PC-9 (cell line): ENCODE measurements around the gene NADK2. TPM values are rescaled to one million over a fixed set of nuclear protein-coding genes. Genes with fewer than 3 reads are reported as not detected.
A peak's percentile ranks its signal among the peaks of the same experiment; 100 is the strongest.

ENCODE experiments used
- BruUV-seq: library from RNA; stranded (reverse); fragments of 400-500 nt; replicated peaks from 2 replicates; lab custom pipeline; 2021; lab: Mats Ljungman, UMichigan
- CTCF ChIA-PET: fragments of 300-600 bp; sonication (Branson Sonifier 250); formaldehyde crosslinking; loops from one replicate; lab custom pipeline; 2022; ENCODE audit warnings: antibody characterized with exemption; lab: Charles Lee
- POLR2A ChIA-PET: fragments of 300-600 bp; sonication (Branson Sonifier 250); formaldehyde crosslinking; loops from one replicate; lab custom pipeline; 2022; ENCODE audit warnings: antibody characterized with exemption; ENCODE audit not compliant: unreplicated experiment; lab: Charles Lee
- DNase-seq, 2 experiments: peaks; one replicate each; pipeline versions ENCODE4 v3.0.0 to v3.0.0-alpha.2; 2015 to 2022; ENCODE audit warnings: mixed read lengths in 1 of 2
- H2AFZ ChIP-seq: fragments of 200-600 bp; sonication (generic); 2 replicates; pipeline ENCODE4 v1.8.1; 2017; ENCODE audit warnings: antibody characterized with exemption
- H3F3A ChIP-seq: fragments of 200-600 bp; sonication (generic); 2 replicates; pipeline ENCODE4 v1.8.1; 2017; ENCODE audit warnings: antibody characterized with exemption, mild to moderate bottlenecking, low read depth; ENCODE audit not compliant: insufficient read depth
- H3K27ac ChIP-seq: fragments of 200-600 bp; sonication (generic); 2 replicates; pipeline ENCODE4 v1.6.1; 2016; ENCODE audit warnings: mixed run types
- H3K27me3 ChIP-seq: fragments of 200-600 bp; sonication (generic); 2 replicates; pipeline ENCODE4 v1.6.1; 2016; ENCODE audit warnings: low read depth, mixed run types; ENCODE audit not compliant: insufficient read depth
- H3K36me3 ChIP-seq: fragments of 200-600 bp; sonication (generic); 2 replicates; pipeline ENCODE4 v1.6.1; 2016; ENCODE audit warnings: low read depth, mixed run types
- H3K4me1 ChIP-seq: fragments of 200-600 bp; sonication (generic); replicated peaks from 2 replicates; pipeline ENCODE4 v1.6.1; 2016; ENCODE audit warnings: mixed run types; ENCODE audit not compliant: insufficient read depth
- H3K4me2 ChIP-seq: fragments of 200-600 bp; sonication (generic); 2 replicates; pipeline ENCODE4 v1.6.1; 2017; ENCODE audit warnings: mixed run types
- H3K4me3 ChIP-seq: fragments of 200-600 bp; sonication (generic); 2 replicates; pipeline ENCODE4 v1.6.1; 2016; ENCODE audit warnings: mixed run types
- H3K79me2 ChIP-seq: fragments of 200-600 bp; sonication (generic); 2 replicates; pipeline ENCODE4 v1.6.1; 2017; ENCODE audit warnings: low read depth, mixed run types
- H3K9me2 ChIP-seq: fragments of 200-600 bp; sonication (generic); 2 replicates; pipeline ENCODE4 v1.8.1; 2017; ENCODE audit warnings: mild to moderate bottlenecking; ENCODE audit not compliant: insufficient read depth
- H3K9me3 ChIP-seq: fragments of 200-600 bp; sonication (generic); 2 replicates; pipeline ENCODE4 v1.8.1; 2016; ENCODE audit warnings: low read depth; ENCODE audit not compliant: insufficient read depth
- H4K20me1 ChIP-seq: fragments of 200-600 bp; sonication (generic); 2 replicates; pipeline ENCODE4 v1.8.1; 2017; ENCODE audit not compliant: insufficient read depth
- EZH2 ChIP-seq: fragments of 200-600 bp; sonication (generic); IDR thresholded peaks from 2 replicates; pipeline ENCODE4 v1.8.0; 2017; ENCODE audit warnings: antibody characterized with exemption, low read depth
- intact Hi-C: fragments of 100-400 bp; cut with micrococcal nuclease; formaldehyde crosslinking; loops from one replicate; pipeline ENCODE4 v1.10.0; 2022; ENCODE audit not compliant: unreplicated experiment
- total RNA-seq: library from RNA; stranded (reverse); gene quantifications from 2 replicates; pipeline ENCODE4 v1.2.3, GENCODE V29; 2021
- TF ChIP-seq, protein P1 (sequence below): fragments of 200-600 bp; sonication (generic); conservative IDR thresholded peaks from 2 replicates; pipeline ENCODE4 v1.6.1; 2017; ENCODE audit warnings: mixed run types, antibody characterized with exemption, mild to moderate bottlenecking, moderate library complexity

The NADK2 gene
- total RNA-seq, 1 experiment from 2014 or later, result 43.7 TPM

DNA sequence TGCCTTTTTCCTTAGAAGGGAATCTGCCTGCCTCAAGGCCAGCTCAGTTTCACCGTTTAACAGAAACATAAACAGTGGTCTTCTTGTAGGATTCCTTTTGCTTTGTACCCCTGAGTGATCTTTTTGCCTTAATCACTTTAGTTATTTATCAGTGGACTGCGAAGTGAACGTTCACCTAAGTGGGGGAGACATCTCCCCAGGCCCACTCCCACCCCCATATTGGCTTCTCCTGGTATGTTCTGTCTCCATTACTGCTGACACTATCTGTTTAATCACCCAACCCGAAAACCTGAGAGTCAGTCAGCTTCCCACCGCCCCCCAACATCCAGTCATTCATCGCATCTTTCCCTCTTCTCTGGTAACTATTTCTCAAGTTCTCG is 88.4 kb downstream of the NADK2 start:
- POLR2A ChIA-PET, result interaction anchor here (0.7 kb wide), 1 partner anchor 88 kb away, joined by 3 read pairs; the partner anchor contains the start of gene NADK2

DNA sequence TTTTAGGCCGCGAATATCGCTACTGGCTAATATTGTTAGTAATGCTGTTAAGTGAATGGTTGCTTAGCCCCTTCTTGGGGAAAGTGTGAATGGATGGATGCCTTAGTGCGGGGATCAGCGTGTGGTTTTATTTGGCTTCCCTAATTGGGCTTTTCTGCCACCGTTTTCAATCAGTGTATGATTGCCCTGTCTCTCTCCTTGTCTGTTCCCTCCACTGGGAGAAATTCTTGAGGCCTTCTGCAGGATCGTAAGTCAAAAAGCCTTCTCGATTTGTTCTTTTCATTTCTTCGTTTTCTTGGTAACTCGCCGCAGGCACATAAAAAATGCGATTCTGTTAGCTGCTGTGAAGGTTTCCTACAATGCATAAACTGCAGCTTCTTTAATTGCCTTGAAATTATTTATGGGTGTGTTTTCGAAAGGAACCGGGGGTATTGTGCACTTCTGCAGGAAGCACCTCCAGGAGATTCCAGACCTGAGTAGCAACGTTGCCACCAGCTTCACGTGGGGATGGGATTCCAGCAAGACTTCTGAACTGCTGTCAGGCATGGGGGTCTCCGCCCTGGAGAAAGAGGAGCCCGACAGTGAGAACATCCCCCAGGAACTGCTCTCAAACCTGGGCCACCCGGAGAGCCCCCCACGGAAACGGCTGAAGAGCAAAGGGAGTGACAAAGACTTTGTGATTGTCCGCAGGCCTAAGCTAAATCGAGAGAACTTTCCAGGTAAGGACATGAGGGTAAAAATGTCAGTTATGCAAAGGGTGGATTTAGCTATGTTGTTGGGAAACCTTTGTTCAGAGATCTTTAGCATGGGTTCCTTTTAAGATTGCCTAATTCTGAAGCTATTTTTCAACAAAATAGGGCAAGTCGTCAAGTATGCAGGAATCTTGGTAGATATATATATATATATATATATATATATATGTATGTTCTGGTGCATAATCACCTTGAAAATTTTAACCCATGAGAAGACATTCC is 89.1 kb downstream of the NADK2 start:
- ChIA-PET CTCF (interaction anchor here (0.6 to 2.0 kb wide), 4 partner anchors 73 to 112 kb away, joined by 3 to 16 read pairs (median 4); no protein-coding TSS in a partner anchor), POLR2A (interaction anchor here (0.6 to 0.7 kb wide), 3 partner anchors 33 to 89 kb away, joined by 3 to 13 read pairs (median 5); partner anchors contain the start of gene NADK2)
- Histone ChIP-seq H3K4me3 (peak overlapping the region; percentile 90), H3K36me3 (peaks cover 18% of the 10 kb centered on the region), H3K27ac (no peak overlapping the region), H3F3A (peaks cover 8% of the 10 kb centered on the region; the same call in 1 of the 2 replicates), H3K9me2 (no peaks in the 10 kb centered on the region), H3K79me2 (peaks cover 44% of the 10 kb centered on the region), H3K27me3 (no peaks in the 10 kb centered on the region), H4K20me1 (no peaks in the 10 kb centered on the region), H3K4me1 (peaks cover 17% of the 10 kb centered on the region), H2AFZ (peak overlapping the region; percentile 95), H3K9me3 (no peaks in the 10 kb centered on the region), H3K4me2 (peak overlapping the region; percentile 88)
- TF ChIP-seq, protein P1, sequence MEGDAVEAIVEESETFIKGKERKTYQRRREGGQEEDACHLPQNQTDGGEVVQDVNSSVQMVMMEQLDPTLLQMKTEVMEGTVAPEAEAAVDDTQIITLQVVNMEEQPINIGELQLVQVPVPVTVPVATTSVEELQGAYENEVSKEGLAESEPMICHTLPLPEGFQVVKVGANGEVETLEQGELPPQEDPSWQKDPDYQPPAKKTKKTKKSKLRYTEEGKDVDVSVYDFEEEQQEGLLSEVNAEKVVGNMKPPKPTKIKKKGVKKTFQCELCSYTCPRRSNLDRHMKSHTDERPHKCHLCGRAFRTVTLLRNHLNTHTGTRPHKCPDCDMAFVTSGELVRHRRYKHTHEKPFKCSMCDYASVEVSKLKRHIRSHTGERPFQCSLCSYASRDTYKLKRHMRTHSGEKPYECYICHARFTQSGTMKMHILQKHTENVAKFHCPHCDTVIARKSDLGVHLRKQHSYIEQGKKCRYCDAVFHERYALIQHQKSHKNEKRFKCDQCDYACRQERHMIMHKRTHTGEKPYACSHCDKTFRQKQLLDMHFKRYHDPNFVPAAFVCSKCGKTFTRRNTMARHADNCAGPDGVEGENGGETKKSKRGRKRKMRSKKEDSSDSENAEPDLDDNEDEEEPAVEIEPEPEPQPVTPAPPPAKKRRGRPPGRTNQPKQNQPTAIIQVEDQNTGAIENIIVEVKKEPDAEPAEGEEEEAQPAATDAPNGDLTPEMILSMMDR, result no peak
- no peak for TF ChIP-seq EZH2
- intact Hi-C loops, result loop anchor here (1.0 to 5.0 kb wide), 3 partner anchors 90 to 1220 kb away; partner anchors contain the start of gene NIPBL
- TSS peak; percentile 41 for BruUV-seq
- peak in 1 of 2 experiments; percentile 50 for DNase-seq

More for the DNA sequence above, 88.4 kb downstream of the NADK2 start:
- CTCF ChIA-PET, result interaction anchor here (0.6 to 2.0 kb wide), 4 partner anchors 74 to 112 kb away, joined by 3 to 7 read pairs (median 4); no protein-coding TSS in a partner anchor
- Histone ChIP-seq H3K9me2 (no peaks in the 10 kb centered on the region), H3K79me2 (peaks cover 44% of the 10 kb centered on the region), H3K36me3 (peaks cover 20% of the 10 kb centered on the region), H3K9me3 (no peaks in the 10 kb centered on the region), H3K4me1 (peaks cover 17% of the 10 kb centered on the region), H4K20me1 (no peaks in the 10 kb centered on the region), H2AFZ (no peak overlapping the region), H3K27me3 (no peaks in the 10 kb centered on the region), H3K27ac (no peak overlapping the region), H3F3A (peaks cover 8% of the 10 kb centered on the region; the same call in 1 of the 2 replicates), H3K4me3 (peak overlapping the region; percentile 90), H3K4me2 (peak overlapping the region; percentile 88)
- intact Hi-C loops, result loop anchor here (5.0 kb wide), 2 partner anchors 724 to 1221 kb away; partner anchors contain the start of gene NIPBL
- DNase-seq, result no peak
- BruUV-seq, result no TSS peak
- no peak for TF ChIP-seq EZH2
- TF ChIP-seq, protein P1, result no peak
